GM18868 (cell line): ENCODE results near the gene F2R.
"Not testable (repeated sequence)": the region's sequence is repeated elsewhere in the genome, so short reads cannot be mapped to it uniquely, and the experiment has no call there.

Source experiments
- ATAC-seq: cut with Tn5 transposase; IDR thresholded peaks from one replicate; pipeline ENCODE4 v1.9.1; 2021; ENCODE audit warnings: mild to moderate bottlenecking, moderate library complexity; ENCODE audit not compliant: unreplicated experiment

F2R gene

GRCh38 chr5:76715736-76716455 lies at the start of gene F2R:
F2R (plus strand) TSS chr5:76716126; CDS start chr5:76716308, 182 bp downstream.
- ATAC-seq: peak; percentile 72

- no peak for ATAC-seq
Observed at GRCh38 chr5:76667495-76667894, 48.4 kb upstream of the F2R start.

- ATAC-seq: no peak
Observed at GRCh38 chr5:76669245-76669644, 46.7 kb upstream of the F2R start.

GRCh38 chr5:76670508-76670907 lies 45.4 kb upstream of the F2R start:
- ATAC-seq: no peak

GRCh38 chr5:76672242-76672641 lies 43.7 kb upstream of the F2R start:
- no peak for ATAC-seq

GRCh38 chr5:76673125-76673524 lies 42.8 kb upstream of the F2R start:
- ATAC-seq: no peak

- ATAC-seq: no peak
Observed at GRCh38 chr5:76674330-76675066, 41.4 kb upstream of the F2R start.

GRCh38 chr5:76675364-76675763 lies 40.6 kb upstream of the F2R start:
- ATAC-seq: no peak

GRCh38 chr5:76677849-76678472 lies 38.0 kb upstream of the F2R start:
- no peak for ATAC-seq

- ATAC-seq: no peak
Observed at GRCh38 chr5:76679231-76679630, 36.7 kb upstream of the F2R start.

- ATAC-seq: not testable (repeated sequence)
Observed at GRCh38 chr5:76680826-76681225, 35.1 kb upstream of the F2R start.

GRCh38 chr5:76681287-76681686 lies 34.6 kb upstream of the F2R start:
- ATAC-seq: no peak

GRCh38 chr5:76682387-76682786 lies 33.5 kb upstream of the F2R start:
- no peak for ATAC-seq

- ATAC-seq: no peak
Observed at GRCh38 chr5:76683816-76684731, 31.9 kb upstream of the F2R start.

GRCh38 chr5:76684756-76685519 lies 31.0 kb upstream of the F2R start:
- ATAC-seq: no peak

GRCh38 chr5:76685704-76686103 lies 30.2 kb upstream of the F2R start:
- ATAC-seq: no peak

GRCh38 chr5:76688212-76688611 lies 27.7 kb upstream of the F2R start:
- ATAC-seq: no peak

GRCh38 chr5:76688836-76689235 lies 27.1 kb upstream of the F2R start:
- ATAC-seq: no peak

GRCh38 chr5:76689321-76690036 lies 26.4 kb upstream of the F2R start:
- ATAC-seq: no peak
